ENCODE results near the gene SMPDL3A. TPM values are rescaled to one million over a fixed set of nuclear protein-coding genes. Genes with fewer than 3 reads are reported as not detected.

SMPDL3A gene
- total and polyA plus RNA-seq, 2 of the 13 experiments (the other 11 are each of a cell fraction or from before 2014, with no cell fraction given) = 7.8 to 17.3 TPM

DNA sequence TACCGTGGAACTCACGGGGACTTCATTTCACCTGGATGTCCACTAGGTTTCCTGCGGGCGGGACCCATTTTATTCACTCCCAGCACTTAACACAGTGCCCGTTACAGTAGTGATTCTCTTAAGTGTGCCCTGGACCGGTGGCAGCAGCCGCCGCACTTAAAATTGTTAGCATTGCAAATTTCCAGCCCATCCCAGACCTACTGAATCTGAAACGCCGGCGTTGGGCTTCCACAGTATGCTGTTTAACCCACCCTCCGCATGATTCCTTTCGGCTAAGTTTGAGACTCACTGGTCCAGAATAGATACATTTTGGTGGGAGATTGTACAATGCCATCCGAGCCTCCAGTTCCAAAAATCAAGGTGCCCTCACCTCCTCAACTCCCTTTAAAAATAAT, 967 bp downstream of the SMPDL3A start (continued):
- TF ChIP-seq CREB3 (CRISPR knock-in tag; IDR thresholded peaks at IDR 0.05) (0 out of 2 replicates have a peak, but pooled peaks have one; percentile 16), MIER2 (CRISPR knock-in tag; IDR thresholded peaks at IDR 0.05) (no peak), ZNF737 (CRISPR knock-in tag; IDR thresholded peaks at IDR 0.05; ENCODE audit: borderline replicate concordance) (0 out of 2 replicates have a peak, but pooled peaks have one; percentile 10), MAFK (conservative IDR thresholded peaks at IDR 0.05 in 1 of 2, IDR thresholded peaks at IDR 0.05 in 1 of 2; ENCODE audit: low read length in 2 of 2) (0 out of 4 replicates have a peak, but pooled peaks of 1 of the 2 experiments have one; percentile 10), ZNF432 (CRISPR knock-in tag; IDR thresholded peaks at IDR 0.05; ENCODE audit: borderline replicate concordance) (0 out of 2 replicates have a peak, but pooled peaks have one; percentile 66), ZNF30 (CRISPR knock-in tag; IDR thresholded peaks at IDR 0.05) (0 out of 2 replicates have a peak, but pooled peaks have one; percentile 18), ZBTB7A (CRISPR knock-in tag; IDR thresholded peaks at IDR 0.05) (no peak), TBP (CRISPR knock-in tag; IDR thresholded peaks at IDR 0.05) (0 out of 2 replicates have a peak, but pooled peaks have one; percentile 11), KDM4B (CRISPR knock-in tag; IDR thresholded peaks at IDR 0.05) (no peak)
- TF ChIP-seq, protein P1, sequence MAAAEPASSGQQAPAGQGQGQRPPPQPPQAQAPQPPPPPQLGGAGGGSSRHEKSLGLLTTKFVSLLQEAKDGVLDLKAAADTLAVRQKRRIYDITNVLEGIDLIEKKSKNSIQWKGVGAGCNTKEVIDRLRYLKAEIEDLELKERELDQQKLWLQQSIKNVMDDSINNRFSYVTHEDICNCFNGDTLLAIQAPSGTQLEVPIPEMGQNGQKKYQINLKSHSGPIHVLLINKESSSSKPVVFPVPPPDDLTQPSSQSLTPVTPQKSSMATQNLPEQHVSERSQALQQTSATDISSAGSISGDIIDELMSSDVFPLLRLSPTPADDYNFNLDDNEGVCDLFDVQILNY (CRISPR knock-in tag; conservative IDR thresholded peaks at IDR 0.05) = no peak
